ENCODE results near the gene PDZD7. TPM values are rescaled to one million over a fixed set of nuclear protein-coding genes. Genes with fewer than 3 reads are reported as not detected.

PDZD7 gene
- polyA plus RNA-seq, result 1 to 10 TPM in 1 of 3 donors, under 1 TPM in 1, not detected in 1; 0.28 to 1.1 TPM

DNA sequence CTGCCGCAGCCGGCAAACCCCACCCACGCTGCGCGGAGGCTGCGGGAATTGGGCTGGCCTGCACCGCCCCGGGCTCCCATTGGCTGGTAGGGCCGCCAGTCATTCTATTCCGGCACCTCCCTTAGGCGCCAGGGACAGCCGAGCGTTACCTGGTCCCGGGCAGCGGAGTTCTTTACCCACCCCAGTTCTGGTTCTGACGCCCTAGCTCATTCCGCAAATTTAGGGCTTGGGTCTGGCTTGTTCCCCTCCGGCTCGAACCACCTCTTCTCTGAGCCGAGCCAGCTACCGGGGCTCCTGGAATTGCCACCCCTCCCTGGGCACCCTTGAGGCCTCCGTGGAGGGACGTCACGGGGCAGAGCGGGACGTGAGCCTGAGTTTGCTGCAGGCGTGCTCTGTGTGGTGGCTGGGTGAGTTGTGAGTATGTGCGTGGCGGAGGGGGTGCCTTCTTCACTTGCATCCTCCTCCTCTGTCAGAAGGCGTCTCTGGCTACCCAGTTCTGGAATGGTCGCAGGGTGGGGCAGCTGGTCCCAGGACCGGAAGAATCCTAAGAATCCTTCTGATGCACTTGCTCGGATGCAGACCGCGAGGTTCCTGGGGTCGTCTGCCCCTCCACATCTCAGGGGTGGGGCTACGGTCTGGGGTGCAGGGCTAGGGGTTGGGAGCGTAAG lies at the start of gene PDZD7, which contains the start of gene SFXN3:
Gene PDZD7 (minus strand): TSS at position 2 of the 668 bp plus-strand sequence. CDS start 910 bp downstream, outside the sequence.
Gene SFXN3 (plus strand): TSS at position 107 of the 668 bp plus-strand sequence. CDS start 3,461 bp downstream, outside the sequence.
- peak within 1 kb of the TSS; percentile 94 to 99 (median 96) for H3K27ac Mint-ChIP-seq
- H3K4me1 Mint-ChIP-seq, result peaks cover 22 to 28% of the 10 kb centered on the region in 2 donors
- peaks cover 3 to 14% (median 4%) of the 10 kb centered on the region in 3 donors for H3K27me3 Mint-ChIP-seq (ENCODE audit: low read depth in 3 of 3)
- H3K4me3 Mint-ChIP-seq, result peak within 1 kb of the TSS; percentile 89 to 96 (median 92)
- DNase-seq, result peak; percentile 95 to 96 (median 95)
- no peaks in the 10 kb centered on the region for H3K9me3 Mint-ChIP-seq
- H3K36me3 Mint-ChIP-seq, result peaks cover 0 to 7% (median 4%) of the 10 kb centered on the region in 3 donors

DNA sequence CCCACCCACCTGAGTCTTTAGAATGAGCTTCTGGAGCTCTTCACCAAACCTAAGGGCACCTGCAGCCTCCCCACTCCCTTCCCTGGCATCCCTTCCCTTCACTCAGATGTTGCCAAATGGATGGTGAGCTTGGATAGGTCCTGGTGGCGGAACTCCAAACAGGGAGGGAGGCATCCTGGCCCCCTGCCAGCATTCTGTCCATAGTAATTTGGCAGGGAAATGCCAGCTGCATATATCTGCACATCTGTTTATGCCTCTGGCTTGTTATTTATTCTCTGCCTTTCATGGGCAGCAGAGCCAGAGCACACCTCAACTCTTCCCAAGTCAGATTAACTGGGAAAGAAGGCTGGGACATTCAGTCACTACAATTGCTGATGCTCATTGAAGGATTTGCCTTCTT lies 48.9 kb upstream of the PDZD7 start:
- Mint-ChIP-seq H3K9me3 (no peaks in the 10 kb centered on the region), H3K36me3 (no peaks in the 10 kb centered on the region), H3K27me3 (ENCODE audit: low read depth in 3 of 3) (peaks cover 5 to 16% (median 12%) of the 10 kb centered on the region in 3 donors), H3K4me3 (no peak overlapping the region), H3K4me1 (no peaks in the 10 kb centered on the region), H3K27ac (no peak overlapping the region)
- no peak for DNase-seq

DNA sequence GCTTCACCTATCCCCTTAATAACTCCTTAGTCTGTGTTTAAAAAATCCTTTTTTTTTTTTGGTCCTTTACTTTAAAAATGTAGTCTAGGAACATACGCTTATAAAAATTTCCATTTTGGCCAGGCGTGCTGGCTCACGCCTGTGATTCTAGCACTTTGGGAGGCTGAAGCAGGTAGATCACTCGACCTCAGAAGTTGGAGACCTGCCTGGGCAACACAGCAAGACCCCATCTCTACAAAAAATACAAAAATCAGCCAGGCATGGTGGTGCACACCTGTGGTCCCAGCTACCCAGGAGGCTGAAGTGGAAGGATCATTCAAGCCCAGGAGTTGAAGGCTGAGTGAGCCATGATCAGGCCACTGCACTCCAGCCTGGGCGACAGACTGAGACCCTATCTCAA lies 45.7 kb upstream of the PDZD7 start:
- no peak for DNase-seq
- no peak overlapping the region for H3K27ac Mint-ChIP-seq
- H3K27me3 Mint-ChIP-seq (ENCODE audit: low read depth in 3 of 3), result peaks cover 10 to 17% (median 16%) of the 10 kb centered on the region in 3 donors
- no peaks in the 10 kb centered on the region for H3K4me1 Mint-ChIP-seq
- H3K36me3 Mint-ChIP-seq, result no peaks in the 10 kb centered on the region
- H3K4me3 Mint-ChIP-seq, result no peak overlapping the region
- peaks cover 0 to 2% (median 0%) of the 10 kb centered on the region in 6 donors for H3K9me3 Mint-ChIP-seq

DNA sequence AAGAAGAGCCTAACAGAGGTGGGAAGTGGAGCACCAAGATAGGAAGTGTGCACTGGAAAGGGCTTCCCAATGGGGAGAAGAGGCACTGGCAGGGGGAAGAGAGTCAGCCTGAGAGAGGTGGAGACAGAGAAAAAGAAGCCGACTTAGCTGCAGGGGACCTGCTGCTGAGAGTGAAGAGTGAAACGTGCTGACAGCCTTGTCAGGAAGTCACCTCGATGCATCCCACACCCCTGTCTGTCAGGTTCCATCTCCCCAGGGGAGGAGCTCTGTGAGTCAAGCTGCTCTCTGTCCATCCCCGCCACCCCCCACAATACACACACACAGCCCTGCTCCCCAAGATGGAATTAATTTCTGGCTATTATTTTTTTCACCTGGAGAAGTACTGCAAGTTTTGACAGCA lies 44.8 kb upstream of the PDZD7 start:
- H3K27me3 Mint-ChIP-seq (ENCODE audit: low read depth in 3 of 3), result peaks cover 10 to 17% (median 11%) of the 10 kb centered on the region in 3 donors
- DNase-seq, result no peak
- H3K36me3 Mint-ChIP-seq, result no peaks in the 10 kb centered on the region
- H3K27ac Mint-ChIP-seq, result no peak overlapping the region
- no peaks in the 10 kb centered on the region for H3K4me1 Mint-ChIP-seq
- peaks cover 0 to 2% (median 0%) of the 10 kb centered on the region in 6 donors for H3K9me3 Mint-ChIP-seq
- H3K4me3 Mint-ChIP-seq, result no peak overlapping the region

DNA sequence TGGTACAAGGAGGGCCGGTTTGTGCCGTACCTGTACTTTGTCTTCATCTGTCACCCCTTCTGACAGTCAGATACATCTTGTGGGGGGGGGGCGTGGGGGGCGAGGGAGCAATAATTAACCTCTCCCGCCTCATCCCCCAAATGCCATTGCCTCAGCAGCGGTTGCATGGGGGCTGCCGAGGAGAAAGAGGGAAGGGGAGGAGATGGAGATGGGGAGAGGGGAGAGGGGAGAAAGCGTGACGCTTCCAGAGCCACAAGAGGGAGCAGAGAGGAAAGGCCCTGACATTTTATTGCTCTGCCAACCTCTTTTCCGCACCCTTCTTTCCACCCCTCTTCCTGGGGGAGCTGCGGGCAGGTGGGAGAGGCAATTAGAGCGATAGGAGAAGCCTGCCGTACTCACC lies 42.7 kb upstream of the PDZD7 start:
- H3K27me3 Mint-ChIP-seq (ENCODE audit: low read depth in 3 of 3), result peaks cover 8 to 15% (median 13%) of the 10 kb centered on the region in 3 donors
- no peaks in the 10 kb centered on the region for H3K4me1 Mint-ChIP-seq
- H3K4me3 Mint-ChIP-seq, result no peak overlapping the region
- no peak for DNase-seq
- no peaks in the 10 kb centered on the region for H3K36me3 Mint-ChIP-seq
- no peak overlapping the region for H3K27ac Mint-ChIP-seq
- H3K9me3 Mint-ChIP-seq, result peaks cover 0 to 2% (median 0%) of the 10 kb centered on the region in 6 donors

DNA sequence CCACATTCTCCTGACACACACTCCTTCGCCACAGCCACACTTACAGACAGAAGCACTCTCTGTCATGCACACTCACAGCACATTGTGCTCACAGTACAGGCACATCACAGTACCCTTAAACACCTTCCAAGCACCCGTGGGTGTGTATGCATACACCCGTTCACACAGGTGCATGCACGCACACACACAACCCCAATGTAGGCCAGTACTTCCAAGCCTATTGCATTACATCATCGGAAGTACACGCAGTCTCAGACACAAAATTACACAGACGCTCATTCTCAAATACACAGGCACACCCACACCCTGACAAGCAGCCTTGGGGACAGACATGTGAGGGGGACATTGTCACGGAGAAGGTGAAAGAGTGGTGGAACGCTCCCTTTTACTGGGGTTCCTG lies 42.0 kb upstream of the PDZD7 start:
- peaks cover 8 to 13% (median 11%) of the 10 kb centered on the region in 3 donors for H3K27me3 Mint-ChIP-seq (ENCODE audit: low read depth in 3 of 3)
- H3K9me3 Mint-ChIP-seq, result peaks cover 0 to 2% (median 0%) of the 10 kb centered on the region in 6 donors
- no peaks in the 10 kb centered on the region for H3K36me3 Mint-ChIP-seq
- peaks cover 0 to under 1% of the 10 kb centered on the region in 2 donors for H3K4me1 Mint-ChIP-seq
- peak overlapping the region in 1 of 6 donors; percentile 72 for H3K27ac Mint-ChIP-seq
- no peak overlapping the region for H3K4me3 Mint-ChIP-seq
- DNase-seq, result no peak

DNA sequence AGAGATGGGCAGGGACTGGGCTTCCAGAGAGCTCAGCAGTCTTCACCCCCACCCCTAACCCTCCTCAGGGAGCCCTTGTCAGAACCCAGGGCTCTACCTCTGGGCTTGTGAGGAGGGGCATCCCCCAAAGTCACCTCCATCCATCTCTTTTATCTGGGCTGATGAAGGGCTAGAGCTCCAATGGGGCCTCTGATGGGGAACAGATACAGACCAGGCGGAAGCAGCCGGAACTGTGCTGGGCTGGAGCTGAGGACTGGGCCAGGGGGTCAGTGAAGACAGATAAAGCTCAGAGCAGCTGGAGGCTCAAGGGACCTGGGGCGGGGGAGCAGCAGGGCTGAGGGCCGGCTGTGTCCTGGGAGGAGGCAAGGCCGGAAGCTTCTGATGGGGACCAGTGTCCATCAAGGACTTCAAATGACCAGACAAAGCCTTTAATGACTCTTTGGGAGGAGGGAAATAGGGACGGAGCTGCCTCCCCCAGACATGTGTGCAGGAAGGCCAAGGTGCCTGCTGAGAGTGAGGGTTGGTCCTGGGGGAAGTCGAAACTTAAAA lies 41.0 kb upstream of the PDZD7 start:
- Mint-ChIP-seq H3K27me3 (ENCODE audit: low read depth in 3 of 3) (peaks cover 14 to 17% (median 15%) of the 10 kb centered on the region in 3 donors), H3K9me3 (peaks cover 0 to 2% (median 0%) of the 10 kb centered on the region in 6 donors), H3K4me3 (no peak overlapping the region), H3K36me3 (no peaks in the 10 kb centered on the region), H3K4me1 (peaks cover 7 to 8% of the 10 kb centered on the region in 2 donors), H3K27ac (no peak overlapping the region)
- no peak for DNase-seq

DNA sequence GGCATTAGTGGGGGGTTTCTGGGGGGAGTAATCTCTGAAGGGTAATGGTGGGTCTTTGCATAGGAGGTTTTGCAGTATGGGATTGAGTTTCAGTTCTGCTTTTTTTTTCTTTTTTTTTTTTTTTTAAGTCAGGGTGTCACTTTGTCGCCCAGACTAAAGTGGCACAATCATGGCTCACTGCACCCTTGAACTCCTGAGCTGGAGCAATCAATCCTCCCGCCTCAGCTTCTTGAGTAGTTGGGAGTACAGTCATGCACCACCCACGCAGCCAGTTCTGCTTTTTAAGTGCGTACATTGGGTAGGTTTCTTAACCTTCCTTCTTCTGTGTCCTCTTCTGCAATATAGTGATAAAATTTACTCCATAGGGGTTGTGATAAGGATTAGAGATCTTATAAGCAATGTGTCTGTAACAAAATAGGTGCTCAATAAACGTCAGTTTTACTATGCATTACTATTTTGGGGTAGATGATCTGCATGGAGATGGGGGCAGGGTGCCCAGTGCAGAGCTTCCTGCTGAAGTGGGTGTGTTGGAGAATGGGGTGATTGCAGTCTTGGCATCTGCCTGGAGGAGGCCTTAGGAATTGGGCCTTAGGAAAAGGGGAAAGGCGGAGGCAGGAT lies 40.4 kb upstream of the PDZD7 start:
- H3K36me3 Mint-ChIP-seq, result no peaks in the 10 kb centered on the region
- no peak overlapping the region for H3K4me3 Mint-ChIP-seq
- DNase-seq, result no peak
- H3K27ac Mint-ChIP-seq, result no peak overlapping the region
- peaks cover 0 to 2% (median 0%) of the 10 kb centered on the region in 6 donors for H3K9me3 Mint-ChIP-seq
- H3K27me3 Mint-ChIP-seq (ENCODE audit: low read depth in 3 of 3), result peaks cover 13 to 17% (median 17%) of the 10 kb centered on the region in 3 donors
- peaks cover 7 to 12% of the 10 kb centered on the region in 2 donors for H3K4me1 Mint-ChIP-seq

DNA sequence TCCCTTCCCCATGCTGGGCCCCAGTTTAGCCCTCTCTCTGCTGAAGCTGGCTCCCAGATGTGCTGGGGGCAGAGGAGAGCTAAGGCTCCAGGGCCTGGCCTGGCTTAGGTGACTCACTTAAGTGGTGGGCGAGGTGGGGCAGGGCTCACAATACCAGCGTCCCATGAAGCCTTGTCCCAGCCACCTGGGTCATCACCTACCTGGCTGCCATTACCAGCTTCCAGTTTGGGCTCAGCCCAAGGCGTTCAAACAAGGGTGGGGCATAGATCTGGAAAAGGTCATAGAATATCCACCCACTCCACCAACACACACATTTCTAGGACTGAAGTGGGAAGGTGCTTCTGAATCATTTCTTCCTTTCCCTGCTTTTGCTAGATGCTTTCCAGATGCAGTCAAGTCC lies 39.2 kb upstream of the PDZD7 start:
- DNase-seq, result no peak
- peaks cover 16 to 28% (median 26%) of the 10 kb centered on the region in 3 donors for H3K27me3 Mint-ChIP-seq (ENCODE audit: low read depth in 3 of 3)
- peaks cover 14 to 19% of the 10 kb centered on the region in 2 donors for H3K4me1 Mint-ChIP-seq
- H3K4me3 Mint-ChIP-seq, result no peak overlapping the region
- H3K36me3 Mint-ChIP-seq, result no peaks in the 10 kb centered on the region
- peaks cover 0 to 2% (median 0%) of the 10 kb centered on the region in 6 donors for H3K9me3 Mint-ChIP-seq
- no peak overlapping the region for H3K27ac Mint-ChIP-seq

DNA sequence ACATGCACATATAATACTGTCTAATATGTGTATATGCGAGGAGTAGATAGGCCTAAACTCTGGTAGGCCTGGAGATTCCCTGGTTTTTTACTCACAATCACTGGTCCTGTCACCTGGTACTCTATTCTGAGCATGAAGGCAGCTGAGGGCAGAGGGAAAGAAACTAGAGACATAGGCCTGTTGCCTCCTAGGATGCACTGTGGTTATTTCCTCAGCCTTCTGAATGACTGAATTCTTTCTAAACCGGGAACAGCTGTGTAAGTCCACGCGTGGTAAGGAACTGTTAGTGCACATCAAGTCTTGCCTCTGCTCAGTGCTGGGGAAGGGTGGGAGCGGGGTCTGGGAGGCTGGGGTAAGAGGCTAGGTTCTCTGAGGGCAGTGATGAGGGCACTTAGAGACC lies 38.5 kb upstream of the PDZD7 start:
- Mint-ChIP-seq H3K9me3 (peaks cover 0 to 2% (median 0%) of the 10 kb centered on the region in 6 donors), H3K36me3 (no peaks in the 10 kb centered on the region), H3K27ac (no peak overlapping the region), H3K4me1 (peaks cover 14 to 19% of the 10 kb centered on the region in 2 donors), H3K4me3 (no peak overlapping the region), H3K27me3 (ENCODE audit: low read depth in 3 of 3) (peaks cover 20 to 28% (median 26%) of the 10 kb centered on the region in 3 donors)
- DNase-seq, result no peak

DNA sequence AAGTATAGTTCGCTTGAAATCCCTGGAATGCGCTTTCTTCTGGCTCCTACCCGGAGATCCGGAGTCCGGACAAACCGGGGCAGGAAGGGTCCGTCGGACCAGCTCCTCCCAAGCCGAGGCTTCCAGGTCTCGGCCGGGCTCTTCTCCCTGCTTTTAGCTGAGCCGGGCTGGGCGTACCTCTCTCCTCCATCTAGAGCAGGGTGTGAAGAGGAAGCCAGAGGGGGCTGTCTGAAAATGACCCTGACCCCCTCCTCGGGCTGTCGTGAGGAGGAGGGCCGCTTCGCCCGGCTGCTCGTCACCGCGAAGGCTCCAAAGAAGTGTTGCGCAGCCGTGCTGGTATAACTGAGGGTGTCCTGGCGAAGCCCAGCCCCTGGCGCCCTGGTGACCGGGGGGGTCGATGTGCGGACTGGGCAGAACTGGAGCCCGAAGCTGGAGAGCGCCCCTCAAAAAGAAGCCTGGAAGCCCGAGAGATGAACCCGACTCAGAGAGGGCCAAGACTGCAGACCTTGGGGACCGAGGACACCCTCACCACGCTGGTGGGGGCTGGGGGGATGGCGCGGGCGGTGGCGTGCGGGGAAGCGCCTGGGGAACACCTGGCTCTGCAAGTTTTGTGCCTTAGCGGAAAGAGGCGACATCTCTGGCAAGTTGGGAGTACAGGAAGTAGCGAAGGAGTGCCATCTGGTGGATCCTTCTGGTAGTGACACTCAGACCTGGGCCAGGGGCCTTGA lies 36.6 kb upstream of the PDZD7 start:
- peak; percentile 69 to 73 (median 71) for DNase-seq
- H3K9me3 Mint-ChIP-seq, result no peaks in the 10 kb centered on the region
- no peak overlapping the region for H3K27ac Mint-ChIP-seq
- H3K36me3 Mint-ChIP-seq, result no peaks in the 10 kb centered on the region
- peaks cover 19 to 33% (median 26%) of the 10 kb centered on the region in 3 donors for H3K27me3 Mint-ChIP-seq (ENCODE audit: low read depth in 3 of 3)
- peaks cover 20 to 29% of the 10 kb centered on the region in 2 donors for H3K4me1 Mint-ChIP-seq
- peak overlapping the region; percentile 80 to 90 (median 89) for H3K4me3 Mint-ChIP-seq

DNA sequence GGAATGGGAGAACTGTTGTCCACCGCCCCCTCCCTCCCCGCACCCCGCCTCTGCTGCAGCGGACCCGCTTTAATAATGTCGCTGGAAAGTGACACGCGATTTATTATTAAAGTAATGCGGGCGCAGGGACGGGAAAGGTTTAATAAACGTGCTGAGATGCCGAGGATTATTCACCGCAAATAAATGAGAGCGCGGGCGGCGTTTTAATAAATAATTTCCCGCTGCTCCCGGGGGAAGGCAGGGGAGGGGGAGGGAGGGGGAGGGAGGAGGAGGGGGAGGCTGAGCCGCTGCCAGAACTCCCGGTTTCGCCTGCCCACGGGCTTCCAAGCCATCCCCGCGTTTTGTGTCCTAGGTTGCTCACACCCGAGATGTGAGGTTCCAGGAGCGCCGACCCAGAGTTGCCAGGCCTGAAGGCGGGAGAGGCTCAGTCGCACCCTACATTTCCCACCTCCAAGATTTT lies 36.0 kb upstream of the PDZD7 start:
- H3K9me3 Mint-ChIP-seq, result no peaks in the 10 kb centered on the region
- peaks cover 19 to 27% (median 23%) of the 10 kb centered on the region in 3 donors for H3K27me3 Mint-ChIP-seq (ENCODE audit: low read depth in 3 of 3)
- no peak for DNase-seq
- no peaks in the 10 kb centered on the region for H3K36me3 Mint-ChIP-seq
- no peak overlapping the region for H3K27ac Mint-ChIP-seq
- peaks cover 26 to 35% of the 10 kb centered on the region in 2 donors for H3K4me1 Mint-ChIP-seq
- peak overlapping the region; percentile 80 to 90 (median 89) for H3K4me3 Mint-ChIP-seq

DNA sequence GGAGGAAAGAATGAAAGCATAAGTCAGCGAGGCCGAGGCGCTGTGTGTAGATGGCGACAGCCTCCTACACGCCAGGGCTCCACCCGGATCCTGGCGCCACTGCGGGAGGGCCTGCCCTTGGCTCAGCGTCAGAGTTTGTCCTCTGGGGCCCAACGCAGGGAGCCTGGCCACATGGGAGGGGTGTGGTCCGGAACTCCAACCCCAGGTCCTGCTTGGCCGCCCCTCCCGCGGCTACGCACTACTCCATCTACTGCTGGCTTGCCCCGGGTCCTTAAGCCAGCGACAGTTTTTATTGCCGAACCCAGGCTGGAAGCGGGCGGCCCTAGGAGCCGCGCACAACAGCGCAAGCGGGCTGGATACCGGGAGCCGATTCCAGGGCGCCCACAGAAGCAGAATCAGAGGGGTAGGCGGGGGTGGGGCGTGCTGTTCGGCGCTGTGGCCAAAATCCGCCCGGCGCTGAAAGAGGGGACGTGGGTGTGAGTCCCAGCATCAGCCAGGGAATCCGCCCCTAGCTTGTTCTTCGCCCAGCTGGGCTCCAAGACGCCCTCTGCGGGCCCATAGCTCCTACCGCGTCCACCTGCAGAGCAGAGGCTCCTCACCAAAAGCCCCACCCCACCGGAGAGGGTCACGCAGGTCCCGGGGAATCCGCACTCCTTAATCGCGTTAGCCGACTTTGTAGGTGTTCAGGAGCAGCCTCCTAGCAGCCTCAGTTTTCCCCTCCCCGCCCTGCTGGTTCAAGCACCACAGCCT lies 35.4 kb upstream of the PDZD7 start:
- H3K27me3 Mint-ChIP-seq (ENCODE audit: low read depth in 3 of 3), result peaks cover 19 to 27% (median 26%) of the 10 kb centered on the region in 3 donors
- no peaks in the 10 kb centered on the region for H3K9me3 Mint-ChIP-seq
- H3K36me3 Mint-ChIP-seq, result no peaks in the 10 kb centered on the region
- peak overlapping the region; percentile 21 to 51 (median 33) for H3K4me3 Mint-ChIP-seq
- peaks cover 32 to 40% of the 10 kb centered on the region in 2 donors for H3K4me1 Mint-ChIP-seq
- no peak overlapping the region for H3K27ac Mint-ChIP-seq
- peak in 2 of 3 donors; percentile 20 to 34 for DNase-seq
